Measurements from ENCODE around the gene C2CD3. TPM values are rescaled to one million over a fixed set of nuclear protein-coding genes. Genes with fewer than 3 reads are reported as not detected.
A peak's percentile ranks its signal among the peaks of the same experiment; 100 is the strongest.

The C2CD3 gene
- total RNA-seq, 6 donors from 2014 or later, result 21.4 to 55.5 (median 26.6) TPM

GRCh38 chr11:73980001-73980961 lies 190.5 kb downstream of the C2CD3 start:
- ATAC-seq (ENCODE audit: low FRiP score in 2 of 2), result no peak
- H3K27ac ChIP-seq, result peak overlapping the region; percentile 75 to 98 (median 90)
- 31 to 50% methylated on average over 2 to 6 of the region's 6 CpGs for WGBS, 2 donors
- peaks cover 13 to 33% (median 25%) of the 10 kb centered on the region in 4 donors for H3K36me3 ChIP-seq
- H3K4me3 ChIP-seq, result peak overlapping the region in 2 of 4 donors; percentile 64 to 78
- H3K27me3 ChIP-seq, result no peaks in the 10 kb centered on the region
- DNase-seq, result peak in 1 of 2 donors; percentile 80
- no peaks in the 10 kb centered on the region for H3K9me3 ChIP-seq
- peaks cover 27 to 63% (median 48%) of the 10 kb centered on the region in 4 donors for H3K4me1 ChIP-seq
- TF ChIP-seq POLR2AphosphoS5 (IDR thresholded peaks at IDR 0.05) (peak in 1 of 2 donors; percentile 31), EP300 (IDR thresholded peaks at IDR 0.05) (no peak), CTCF (IDR thresholded peaks at IDR 0.05) (no peak), POLR2A (IDR thresholded peaks at IDR 0.05) (peak in 1 of 4 donors; percentile 49)

GRCh38 chr11:73978576-73979086 lies 192.2 kb downstream of the C2CD3 start:
- DNase-seq, result peak in 1 of 2 donors; percentile 41
- H3K36me3 ChIP-seq, result peaks cover 14 to 41% (median 33%) of the 10 kb centered on the region in 4 donors
- no peak for ATAC-seq (ENCODE audit: low FRiP score in 2 of 2)
- no peaks in the 10 kb centered on the region for H3K9me3 ChIP-seq
- no peaks in the 10 kb centered on the region for H3K27me3 ChIP-seq
- 61 to 100% methylated on average over 1 to 3 of the region's 3 CpGs for WGBS, 2 donors
- H3K27ac ChIP-seq, result peak overlapping the region; percentile 8 to 98 (median 84)
- no peak for TF ChIP-seq EP300 (IDR thresholded peaks at IDR 0.05)
- no peak for TF ChIP-seq POLR2AphosphoS5 (IDR thresholded peaks at IDR 0.05)
- TF ChIP-seq POLR2A (IDR thresholded peaks at IDR 0.05), result no peak
- no peak for TF ChIP-seq CTCF (IDR thresholded peaks at IDR 0.05)
- H3K4me1 ChIP-seq, result peaks cover 33 to 60% (median 51%) of the 10 kb centered on the region in 4 donors
- no peak overlapping the region for H3K4me3 ChIP-seq

GRCh38 chr11:73977856-73978519 lies 192.8 kb downstream of the C2CD3 start:
- 97% methylated on average over 12 to 17 of the region's 18 CpGs for WGBS, 2 donors
- Histone ChIP-seq H3K27ac (peak overlapping the region in 1 of 4 donors; percentile 93), H3K36me3 (peaks cover 14 to 41% (median 33%) of the 10 kb centered on the region in 4 donors), H3K27me3 (no peaks in the 10 kb centered on the region), H3K4me3 (no peak overlapping the region), H3K4me1 (peaks cover 37 to 57% (median 54%) of the 10 kb centered on the region in 4 donors), H3K9me3 (no peaks in the 10 kb centered on the region)
- DNase-seq (peak in 1 of 2 donors; percentile 18), ATAC-seq (ENCODE audit: low FRiP score in 2 of 2) (no peak)
- TF ChIP-seq POLR2A (IDR thresholded peaks at IDR 0.05), result no peak
- TF ChIP-seq POLR2AphosphoS5 (IDR thresholded peaks at IDR 0.05), result no peak
- no peak for TF ChIP-seq CTCF (IDR thresholded peaks at IDR 0.05)
- TF ChIP-seq EP300 (IDR thresholded peaks at IDR 0.05), result no peak

GRCh38 chr11:73976451-73977151 lies 194.2 kb downstream of the C2CD3 start:
- Histone ChIP-seq H3K4me3 (no peak overlapping the region), H3K27me3 (no peaks in the 10 kb centered on the region), H3K36me3 (peaks cover 14 to 41% (median 33%) of the 10 kb centered on the region in 4 donors), H3K9me3 (no peaks in the 10 kb centered on the region), H3K27ac (no peak overlapping the region), H3K4me1 (peaks cover 38 to 53% (median 47%) of the 10 kb centered on the region in 4 donors)
- TF ChIP-seq POLR2A (IDR thresholded peaks at IDR 0.05) (no peak), EP300 (IDR thresholded peaks at IDR 0.05) (no peak), CTCF (IDR thresholded peaks at IDR 0.05) (no peak), POLR2AphosphoS5 (IDR thresholded peaks at IDR 0.05) (no peak)
- DNase-seq, result peak in 1 of 2 donors; percentile 15
- no peak for ATAC-seq (ENCODE audit: low FRiP score in 2 of 2)
- 90 to 95% methylated on average over 13 to 14 of the region's 14 CpGs for WGBS, 2 donors

All from upper lobe of left lung (tissue), 6 donors.